ENCODE measurements around the gene IGSF22. TPM values are rescaled to one million over a fixed set of nuclear protein-coding genes. Genes with fewer than 3 reads are reported as not detected.

Gene IGSF22
- polyA plus RNA-seq, 1 donor from 2014 or later: 0.68 TPM

GRCh38 chr11:18768978-18769377, 43.0 kb upstream of the IGSF22 start:
- no peaks in the 10 kb centered on the region for H3F3A ChIP-seq (ENCODE audit: insufficient read depth, low read length, poor library complexity, severe bottlenecking)
- no peak overlapping the region for H3K4me3 ChIP-seq (ENCODE audit: low read length)
- H3K9me2 ChIP-seq (ENCODE audit: insufficient read depth, low read length): no peaks in the 10 kb centered on the region
- H3K36me3 ChIP-seq (ENCODE audit: insufficient read depth, low read length): peaks cover 5% of the 10 kb centered on the region
- no peak overlapping the region for H3K27ac ChIP-seq (ENCODE audit: low read length)
- no peak overlapping the region for H3K9ac ChIP-seq (ENCODE audit: low read length)
- no peaks in the 10 kb centered on the region for H3K9me3 ChIP-seq (ENCODE audit: low read length)
- no peaks in the 10 kb centered on the region for H3K79me2 ChIP-seq (replicated peaks; ENCODE audit: insufficient read depth, low read length)
- no peak for TF ChIP-seq TAF1 (IDR thresholded peaks at IDR 0.05; ENCODE audit: low read depth)
- TF ChIP-seq POLR2AphosphoS5 (IDR thresholded peaks at IDR 0.05): no peak
- TF ChIP-seq CTCF (IDR thresholded peaks at IDR 0.05; ENCODE audit: poor library complexity, severe bottlenecking): no peak
- no peak for TF ChIP-seq RAD21 (conservative IDR thresholded peaks at IDR 0.05)
- TF ChIP-seq MXI1 (conservative IDR thresholded peaks at IDR 0.05; ENCODE audit: poor library complexity, severe bottlenecking): no peak
- TF ChIP-seq REST (IDR thresholded peaks at IDR 0.05; ENCODE audit: borderline replicate concordance): no peak
- no peak for TF ChIP-seq EZH2 (IDR thresholded peaks at IDR 0.05; ENCODE audit: borderline replicate concordance, insufficient read depth, low read length, poor library complexity, severe bottlenecking)
- TF ChIP-seq SMC3 (conservative IDR thresholded peaks at IDR 0.05; ENCODE audit: poor library complexity): no peak
- no peak for TF ChIP-seq EP300 (conservative IDR thresholded peaks at IDR 0.05; ENCODE audit: poor library complexity, severe bottlenecking)
- H3K27me3 ChIP-seq (ENCODE audit: insufficient read depth, low read depth, low read length): no peaks in the 10 kb centered on the region
- no peak overlapping the region for H3K4me2 ChIP-seq (ENCODE audit: low read length)
- no peak overlapping the region for H2AFZ ChIP-seq (ENCODE audit: low read depth, low read length)
- no peaks in the 10 kb centered on the region for H4K20me1 ChIP-seq (ENCODE audit: insufficient read depth)

- no peaks in the 10 kb centered on the region for H3K79me2 ChIP-seq (replicated peaks; ENCODE audit: insufficient read depth, low read length)
- H3F3A ChIP-seq (ENCODE audit: insufficient read depth, low read length, poor library complexity, severe bottlenecking): no peaks in the 10 kb centered on the region
- no peaks in the 10 kb centered on the region for H4K20me1 ChIP-seq (ENCODE audit: insufficient read depth)
- no peaks in the 10 kb centered on the region for H3K27me3 ChIP-seq (ENCODE audit: insufficient read depth, low read depth, low read length)
- H3K9me2 ChIP-seq (ENCODE audit: insufficient read depth, low read length): no peaks in the 10 kb centered on the region
- H2AFZ ChIP-seq (ENCODE audit: low read depth, low read length): no peak overlapping the region
- H3K4me3 ChIP-seq (ENCODE audit: low read length): no peak overlapping the region
- H3K27ac ChIP-seq (ENCODE audit: low read length): no peak overlapping the region
- H3K4me2 ChIP-seq (ENCODE audit: low read length): no peak overlapping the region
- no peak for TF ChIP-seq EP300 (conservative IDR thresholded peaks at IDR 0.05; ENCODE audit: poor library complexity, severe bottlenecking)
- no peak for TF ChIP-seq CTCF (IDR thresholded peaks at IDR 0.05; ENCODE audit: poor library complexity, severe bottlenecking)
- TF ChIP-seq SMC3 (conservative IDR thresholded peaks at IDR 0.05; ENCODE audit: poor library complexity): no peak
- TF ChIP-seq RAD21 (conservative IDR thresholded peaks at IDR 0.05): no peak
- no peak for TF ChIP-seq POLR2AphosphoS5 (IDR thresholded peaks at IDR 0.05)
- no peak for TF ChIP-seq MXI1 (conservative IDR thresholded peaks at IDR 0.05; ENCODE audit: poor library complexity, severe bottlenecking)
- TF ChIP-seq REST (IDR thresholded peaks at IDR 0.05; ENCODE audit: borderline replicate concordance): no peak
- TF ChIP-seq EZH2 (IDR thresholded peaks at IDR 0.05; ENCODE audit: borderline replicate concordance, insufficient read depth, low read length, poor library complexity, severe bottlenecking): no peak
- no peak for TF ChIP-seq TAF1 (IDR thresholded peaks at IDR 0.05; ENCODE audit: low read depth)
- no peak overlapping the region for H3K9ac ChIP-seq (ENCODE audit: low read length)
- peaks cover 6% of the 10 kb centered on the region for H3K36me3 ChIP-seq (ENCODE audit: insufficient read depth, low read length)
- H3K9me3 ChIP-seq (ENCODE audit: low read length): no peaks in the 10 kb centered on the region
Observed at GRCh38 chr11:18768472-18768901, 42.5 kb upstream of the IGSF22 start.
